Measurements from ENCODE around the gene ARHGEF28. TPM values are rescaled to one million over a fixed set of nuclear protein-coding genes. Genes with fewer than 3 reads are reported as not detected.

ARHGEF28 gene
- total RNA-seq, 1 donor from 2014 or later: 0.93 TPM

DNA sequence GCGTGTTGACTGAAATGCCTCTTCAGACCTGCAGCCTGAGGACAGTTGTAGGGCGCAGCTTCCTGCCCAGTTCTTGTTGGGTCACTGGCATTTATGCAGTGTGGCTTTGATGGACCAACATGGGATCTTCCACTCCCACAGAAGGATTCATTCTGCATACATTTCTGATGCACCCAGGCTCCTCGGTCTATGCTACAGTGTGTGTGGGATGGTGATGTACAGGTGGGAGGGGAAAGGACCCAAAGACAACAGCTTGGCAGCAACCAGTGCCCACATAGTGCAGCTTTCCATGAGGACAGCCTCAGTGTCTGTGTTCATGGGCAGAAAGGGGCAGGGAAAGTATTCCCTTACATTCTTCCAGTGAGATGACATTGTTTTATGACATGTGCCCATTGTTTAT is 237.9 kb downstream of the ARHGEF28 start:
- Mint-ChIP-seq H3K4me3 (no peak overlapping the region), H3K4me1 (no peaks in the 10 kb centered on the region), H3K27me3 (ENCODE audit: low read depth) (no peaks in the 10 kb centered on the region), H3K27ac (ENCODE audit: unreplicated experiment) (no peak overlapping the region), H3K9me3 (no peaks in the 10 kb centered on the region), H3K36me3 (ENCODE audit: low read depth) (no peaks in the 10 kb centered on the region)
- no peak for DNase-seq (ENCODE audit: low read depth, low spot score)
- TF ChIP-seq, protein P1, sequence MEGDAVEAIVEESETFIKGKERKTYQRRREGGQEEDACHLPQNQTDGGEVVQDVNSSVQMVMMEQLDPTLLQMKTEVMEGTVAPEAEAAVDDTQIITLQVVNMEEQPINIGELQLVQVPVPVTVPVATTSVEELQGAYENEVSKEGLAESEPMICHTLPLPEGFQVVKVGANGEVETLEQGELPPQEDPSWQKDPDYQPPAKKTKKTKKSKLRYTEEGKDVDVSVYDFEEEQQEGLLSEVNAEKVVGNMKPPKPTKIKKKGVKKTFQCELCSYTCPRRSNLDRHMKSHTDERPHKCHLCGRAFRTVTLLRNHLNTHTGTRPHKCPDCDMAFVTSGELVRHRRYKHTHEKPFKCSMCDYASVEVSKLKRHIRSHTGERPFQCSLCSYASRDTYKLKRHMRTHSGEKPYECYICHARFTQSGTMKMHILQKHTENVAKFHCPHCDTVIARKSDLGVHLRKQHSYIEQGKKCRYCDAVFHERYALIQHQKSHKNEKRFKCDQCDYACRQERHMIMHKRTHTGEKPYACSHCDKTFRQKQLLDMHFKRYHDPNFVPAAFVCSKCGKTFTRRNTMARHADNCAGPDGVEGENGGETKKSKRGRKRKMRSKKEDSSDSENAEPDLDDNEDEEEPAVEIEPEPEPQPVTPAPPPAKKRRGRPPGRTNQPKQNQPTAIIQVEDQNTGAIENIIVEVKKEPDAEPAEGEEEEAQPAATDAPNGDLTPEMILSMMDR (conservative IDR thresholded peaks at IDR 0.05): no peak

DNA sequence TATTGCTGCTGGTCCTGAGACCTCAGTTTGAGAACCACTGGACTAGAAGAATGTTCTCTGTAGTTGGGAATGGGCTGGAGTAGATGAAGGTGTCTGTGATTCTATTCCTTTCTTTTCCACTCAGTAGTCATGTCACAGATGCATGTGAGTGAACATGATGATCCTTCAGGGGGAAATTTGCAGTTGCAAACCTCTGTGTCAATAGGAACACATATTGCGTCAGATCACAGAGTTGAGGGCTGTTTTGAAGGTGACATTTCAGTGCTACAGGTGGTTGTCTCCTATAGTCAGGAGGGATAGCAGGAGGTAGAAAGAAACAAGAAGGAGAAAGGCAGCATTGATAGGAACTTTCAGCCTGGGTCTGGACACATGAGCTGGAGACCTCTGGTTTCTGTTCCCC is 239.3 kb downstream of the ARHGEF28 start:
- Mint-ChIP-seq H3K27ac (ENCODE audit: unreplicated experiment) (no peak overlapping the region), H3K4me3 (no peak overlapping the region), H3K27me3 (ENCODE audit: low read depth) (no peaks in the 10 kb centered on the region), H3K36me3 (ENCODE audit: low read depth) (no peaks in the 10 kb centered on the region), H3K9me3 (no peaks in the 10 kb centered on the region), H3K4me1 (no peaks in the 10 kb centered on the region)
- no peak for DNase-seq (ENCODE audit: low read depth, low spot score)
- TF ChIP-seq, protein P1 (conservative IDR thresholded peaks at IDR 0.05): no peak

DNA sequence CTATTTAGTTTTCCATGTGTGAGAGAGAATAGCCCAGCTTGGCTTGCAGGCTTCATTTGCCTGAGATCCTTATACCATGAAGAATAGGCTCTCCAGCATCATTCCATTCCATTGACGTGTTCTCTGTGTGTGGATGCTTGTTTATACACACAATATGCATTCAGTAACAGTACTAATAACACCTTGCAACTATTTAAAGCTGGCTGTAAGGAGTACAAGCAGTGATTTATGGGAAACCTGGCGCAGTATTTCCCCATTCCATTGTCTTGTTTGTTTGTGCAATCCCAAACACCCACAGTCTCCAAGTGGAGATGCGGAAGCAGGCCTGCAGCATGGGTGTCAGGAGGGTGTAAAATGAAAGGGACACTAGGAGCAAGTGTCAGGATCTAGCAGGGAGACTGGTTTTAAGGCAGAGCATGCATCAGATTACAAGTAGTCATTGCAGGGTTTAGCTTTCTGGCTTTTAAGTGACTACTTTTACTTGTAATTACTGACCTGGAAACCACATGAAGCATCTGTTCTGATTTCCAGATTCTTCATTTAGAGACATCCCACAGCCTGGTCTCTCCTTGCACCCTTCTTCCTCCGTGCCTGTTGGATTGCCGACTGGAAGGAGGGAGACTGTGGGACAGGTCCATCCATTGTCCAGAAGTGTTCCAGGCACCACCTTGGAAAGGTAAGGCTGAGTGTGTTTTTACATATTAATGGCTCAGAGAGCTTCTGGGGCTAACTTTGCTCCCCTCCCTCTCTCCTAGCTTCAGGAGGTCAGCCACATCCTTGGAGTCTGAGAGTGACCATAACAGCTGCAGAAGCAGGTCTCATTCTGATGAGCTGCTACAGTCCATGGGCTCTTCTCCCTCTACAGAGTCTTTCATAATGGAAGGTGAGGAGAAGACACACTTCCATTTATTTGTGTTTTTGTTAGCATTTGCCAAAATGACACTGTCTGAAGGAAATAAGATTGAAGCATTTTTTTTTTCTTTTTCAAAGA is 241.6 kb downstream of the ARHGEF28 start:
- Mint-ChIP-seq H3K27me3 (ENCODE audit: low read depth) (no peaks in the 10 kb centered on the region), H3K27ac (ENCODE audit: unreplicated experiment) (no peak overlapping the region), H3K9me3 (no peaks in the 10 kb centered on the region), H3K4me1 (no peaks in the 10 kb centered on the region), H3K36me3 (ENCODE audit: low read depth) (no peaks in the 10 kb centered on the region), H3K4me3 (no peak overlapping the region)
- TF ChIP-seq, protein P1 (conservative IDR thresholded peaks at IDR 0.05): no peak
- no peak for DNase-seq (ENCODE audit: low read depth, low spot score)

DNA sequence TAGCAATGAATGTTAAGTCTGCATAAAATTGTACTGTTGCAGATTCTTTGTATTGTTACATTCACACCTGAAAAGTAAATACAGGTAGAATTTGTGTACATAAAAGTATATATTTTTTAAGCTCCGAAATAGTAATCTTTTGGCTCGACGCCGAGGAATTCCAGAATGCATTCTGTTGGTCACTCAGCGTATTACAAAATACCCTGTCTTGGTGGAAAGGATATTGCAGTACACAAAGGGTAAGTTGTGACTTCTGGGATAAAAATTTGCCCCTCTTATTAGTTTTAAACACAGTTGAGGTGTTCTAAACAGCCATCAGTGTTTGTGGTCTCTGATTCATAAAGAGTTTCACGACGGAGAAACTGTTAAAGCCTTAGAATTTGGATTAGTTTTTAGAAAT is 257.6 kb downstream of the ARHGEF28 start:
- Mint-ChIP-seq H3K27me3 (ENCODE audit: low read depth) (no peaks in the 10 kb centered on the region), H3K4me1 (no peaks in the 10 kb centered on the region), H3K36me3 (ENCODE audit: low read depth) (no peaks in the 10 kb centered on the region), H3K4me3 (no peak overlapping the region), H3K27ac (ENCODE audit: unreplicated experiment) (no peak overlapping the region), H3K9me3 (no peaks in the 10 kb centered on the region)
- no peak for DNase-seq (ENCODE audit: low read depth, low spot score)
- TF ChIP-seq, protein P1 (conservative IDR thresholded peaks at IDR 0.05): no peak

DNA sequence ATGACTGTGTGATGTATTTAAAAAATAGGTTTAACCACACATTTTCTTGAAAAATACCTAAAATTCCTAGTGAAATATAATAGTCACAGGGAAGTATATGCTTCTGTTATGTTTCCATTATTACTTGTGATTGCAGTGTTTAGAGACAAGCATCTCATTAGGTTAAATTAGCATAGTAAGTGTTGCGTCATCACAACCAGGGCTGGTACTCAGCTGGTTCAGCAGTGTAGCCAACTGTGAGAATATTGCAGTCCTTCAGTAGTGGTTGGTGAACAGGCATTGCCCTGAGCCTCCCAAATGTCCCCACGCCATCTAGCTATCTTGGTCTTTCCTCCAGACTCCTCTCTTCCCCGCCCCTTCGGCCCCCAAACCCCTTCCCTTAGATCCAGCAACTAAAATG is 261.7 kb downstream of the ARHGEF28 start:
- Mint-ChIP-seq H3K27me3 (ENCODE audit: low read depth) (no peaks in the 10 kb centered on the region), H3K4me3 (no peak overlapping the region), H3K27ac (ENCODE audit: unreplicated experiment) (no peak overlapping the region), H3K9me3 (peaks cover 3% of the 10 kb centered on the region), H3K36me3 (ENCODE audit: low read depth) (no peaks in the 10 kb centered on the region), H3K4me1 (peaks cover 3% of the 10 kb centered on the region)
- DNase-seq (ENCODE audit: low read depth, low spot score): no peak
- TF ChIP-seq, protein P1 (conservative IDR thresholded peaks at IDR 0.05): no peak

Measured in neural crest cell (in vitro differentiated cells).